ENCODE results near the gene FAM240A.

DNA sequence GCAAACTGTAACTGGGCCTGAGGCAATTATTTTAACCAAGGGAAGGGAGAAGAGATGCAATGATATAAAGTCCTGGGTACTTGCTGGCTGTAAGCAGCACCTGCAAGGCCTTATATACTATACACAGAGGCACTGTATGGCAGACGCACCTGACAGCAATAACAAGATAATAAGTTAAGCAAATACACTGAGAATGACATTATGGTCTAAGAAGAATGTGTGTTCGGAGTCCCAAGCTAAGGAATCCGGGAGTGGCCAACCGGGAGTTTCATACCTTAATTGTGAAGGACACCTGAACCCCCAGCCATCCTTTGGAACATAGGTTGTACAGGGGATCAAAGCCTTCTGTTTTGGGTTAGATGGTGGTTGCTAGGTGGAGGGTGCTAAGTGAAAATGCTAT lies 13.7 kb downstream of the FAM240A start:
- TF ChIP-seq, protein P1, sequence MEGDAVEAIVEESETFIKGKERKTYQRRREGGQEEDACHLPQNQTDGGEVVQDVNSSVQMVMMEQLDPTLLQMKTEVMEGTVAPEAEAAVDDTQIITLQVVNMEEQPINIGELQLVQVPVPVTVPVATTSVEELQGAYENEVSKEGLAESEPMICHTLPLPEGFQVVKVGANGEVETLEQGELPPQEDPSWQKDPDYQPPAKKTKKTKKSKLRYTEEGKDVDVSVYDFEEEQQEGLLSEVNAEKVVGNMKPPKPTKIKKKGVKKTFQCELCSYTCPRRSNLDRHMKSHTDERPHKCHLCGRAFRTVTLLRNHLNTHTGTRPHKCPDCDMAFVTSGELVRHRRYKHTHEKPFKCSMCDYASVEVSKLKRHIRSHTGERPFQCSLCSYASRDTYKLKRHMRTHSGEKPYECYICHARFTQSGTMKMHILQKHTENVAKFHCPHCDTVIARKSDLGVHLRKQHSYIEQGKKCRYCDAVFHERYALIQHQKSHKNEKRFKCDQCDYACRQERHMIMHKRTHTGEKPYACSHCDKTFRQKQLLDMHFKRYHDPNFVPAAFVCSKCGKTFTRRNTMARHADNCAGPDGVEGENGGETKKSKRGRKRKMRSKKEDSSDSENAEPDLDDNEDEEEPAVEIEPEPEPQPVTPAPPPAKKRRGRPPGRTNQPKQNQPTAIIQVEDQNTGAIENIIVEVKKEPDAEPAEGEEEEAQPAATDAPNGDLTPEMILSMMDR (IDR thresholded peaks at IDR 0.05 in 4 of 5, conservative IDR thresholded peaks at IDR 0.05 in 1 of 5): no peak
- TF ChIP-seq POLR2A (IDR thresholded peaks at IDR 0.05): no peak

All from gastrocnemius medialis (tissue), 4 donors.